Epithelial cell of proximal tubule (primary cell): Measurements from ENCODE around the gene HSD11B1L. TPM values are rescaled to one million over a fixed set of nuclear protein-coding genes. Genes with fewer than 3 reads are reported as not detected.

Source experiments
- DNase-seq: peaks from one replicate; pipeline ENCODE4 v3.0.0-alpha.2; 2011; ENCODE audit warnings: low read depth
- H3K4me3 ChIP-seq: 2 replicates; pipeline ENCODE4 v1.5.1; 2011; ENCODE audit warnings: low read depth, mild to moderate bottlenecking, low read length
- total RNA-seq: library from RNA; depleted of rRNA; stranded (reverse); fragments of >200 nt; gene quantifications from 2 replicates; pipeline ENCODE4 v1.2.3, GENCODE V29; 2015
- TF ChIP-seq, protein P1 (sequence below): conservative IDR thresholded peaks from 2 replicates; pipeline ENCODE4 v1.5.1; 2012; ENCODE audit warnings: low read depth, mild to moderate bottlenecking, low read length

The HSD11B1L gene
- total RNA-seq, 1 donor from 2014 or later, result 13.5 TPM

DNA sequence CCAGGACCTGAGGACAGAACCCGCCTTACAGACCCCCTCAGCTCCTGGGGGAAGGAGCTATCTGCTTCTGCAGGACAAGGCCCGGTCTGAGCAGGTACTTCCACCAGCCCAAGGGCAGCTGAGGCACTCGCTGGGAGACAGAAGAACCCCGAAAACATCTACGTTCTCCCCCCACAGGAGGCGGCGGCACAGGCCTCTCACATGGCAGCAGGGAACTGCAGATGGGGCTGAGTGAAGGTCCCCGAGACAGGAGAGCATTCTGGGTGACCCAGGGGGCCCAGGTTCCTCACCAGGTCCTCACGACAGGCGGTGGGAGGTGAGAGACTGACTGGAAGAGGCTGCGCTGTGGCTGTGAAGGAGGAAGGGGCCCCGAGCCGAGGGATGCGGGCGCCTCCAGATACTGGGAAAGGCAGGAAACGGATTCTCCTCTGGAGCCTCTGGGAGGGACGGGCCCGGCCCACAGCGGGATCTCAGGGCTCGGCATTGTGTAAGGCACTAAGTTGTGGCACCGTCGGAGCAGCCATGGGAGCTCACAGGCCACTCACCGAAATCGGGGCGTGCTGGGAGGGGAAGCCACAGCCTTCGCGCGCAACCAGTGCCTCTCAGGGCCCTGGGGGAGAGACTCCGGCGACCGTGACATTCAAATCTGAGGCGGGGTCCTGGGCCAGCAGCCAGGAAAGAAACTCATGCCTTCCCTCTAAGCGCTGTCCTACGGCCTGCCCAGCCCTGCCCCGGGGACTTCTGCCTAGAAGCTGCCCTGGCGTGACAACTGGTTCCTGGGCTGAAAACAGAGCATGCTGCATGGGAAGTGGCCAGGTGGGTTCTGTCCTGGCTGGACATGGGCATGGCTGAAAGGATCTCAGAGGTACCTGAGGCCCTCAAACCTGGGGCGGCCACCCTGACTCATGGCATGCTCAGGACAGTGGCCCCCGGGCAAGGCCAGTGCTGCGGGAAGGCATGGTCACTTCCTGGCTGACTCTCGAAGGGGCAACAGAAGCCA is 23.3 kb downstream of the HSD11B1L start:
- TF ChIP-seq, protein P1, sequence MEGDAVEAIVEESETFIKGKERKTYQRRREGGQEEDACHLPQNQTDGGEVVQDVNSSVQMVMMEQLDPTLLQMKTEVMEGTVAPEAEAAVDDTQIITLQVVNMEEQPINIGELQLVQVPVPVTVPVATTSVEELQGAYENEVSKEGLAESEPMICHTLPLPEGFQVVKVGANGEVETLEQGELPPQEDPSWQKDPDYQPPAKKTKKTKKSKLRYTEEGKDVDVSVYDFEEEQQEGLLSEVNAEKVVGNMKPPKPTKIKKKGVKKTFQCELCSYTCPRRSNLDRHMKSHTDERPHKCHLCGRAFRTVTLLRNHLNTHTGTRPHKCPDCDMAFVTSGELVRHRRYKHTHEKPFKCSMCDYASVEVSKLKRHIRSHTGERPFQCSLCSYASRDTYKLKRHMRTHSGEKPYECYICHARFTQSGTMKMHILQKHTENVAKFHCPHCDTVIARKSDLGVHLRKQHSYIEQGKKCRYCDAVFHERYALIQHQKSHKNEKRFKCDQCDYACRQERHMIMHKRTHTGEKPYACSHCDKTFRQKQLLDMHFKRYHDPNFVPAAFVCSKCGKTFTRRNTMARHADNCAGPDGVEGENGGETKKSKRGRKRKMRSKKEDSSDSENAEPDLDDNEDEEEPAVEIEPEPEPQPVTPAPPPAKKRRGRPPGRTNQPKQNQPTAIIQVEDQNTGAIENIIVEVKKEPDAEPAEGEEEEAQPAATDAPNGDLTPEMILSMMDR, result no peak
- H3K4me3 ChIP-seq, result no peak overlapping the region
- no peak for DNase-seq

DNA sequence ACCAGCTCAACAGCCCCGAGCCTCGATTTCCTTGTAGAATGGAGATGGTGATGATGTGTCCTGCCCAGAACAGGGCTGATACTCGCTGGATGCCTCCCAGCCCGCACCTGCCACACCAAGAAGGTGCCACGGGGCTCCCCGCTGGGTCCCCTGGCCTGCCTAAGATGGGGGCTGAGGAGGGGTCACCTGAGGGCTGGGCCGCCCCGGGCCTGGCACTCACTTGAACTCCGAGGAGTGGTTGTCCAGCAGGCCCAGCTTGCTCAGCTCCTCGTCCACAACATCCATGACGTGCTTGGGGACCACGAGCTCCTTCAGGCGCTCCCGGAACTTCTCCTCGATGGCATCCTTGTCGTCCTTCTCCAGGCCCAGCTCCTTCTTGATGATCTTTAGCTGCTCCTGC is 24.7 kb downstream of the HSD11B1L start:
- no peak for DNase-seq
- TF ChIP-seq, protein P1, result no peak

DNA sequence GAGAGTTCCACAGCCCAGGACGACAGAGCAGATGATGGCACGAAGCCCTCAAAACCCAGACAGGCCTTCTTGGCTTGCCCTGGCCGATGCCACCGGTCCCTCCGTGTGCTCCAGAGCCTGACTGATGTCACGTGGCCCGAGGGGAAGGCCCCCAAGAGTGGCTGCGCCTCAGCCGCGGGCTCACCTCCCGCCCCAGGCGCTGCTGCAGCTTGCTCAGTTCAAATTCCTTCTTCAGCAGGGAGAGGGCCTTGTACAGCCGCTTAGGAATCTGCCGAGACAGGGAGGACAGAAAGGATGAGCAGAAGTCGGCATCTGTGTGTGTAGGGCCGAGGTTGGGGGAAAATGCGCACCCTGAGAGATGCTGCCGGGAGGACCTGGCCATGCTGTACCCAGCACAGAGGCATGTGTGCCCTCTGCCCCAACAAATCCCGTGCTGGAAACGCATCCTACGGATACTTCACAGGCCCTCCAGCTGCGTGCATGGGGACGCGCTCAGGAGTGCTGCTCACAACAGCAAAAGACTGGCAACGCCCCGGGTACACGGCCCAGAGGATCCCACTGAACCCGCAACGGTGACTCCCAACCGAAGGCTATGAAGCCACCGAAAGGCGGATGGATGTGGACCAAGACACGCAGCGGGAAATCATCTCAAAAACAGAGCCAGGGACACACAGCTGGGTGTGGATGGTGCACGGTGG is 26.2 kb downstream of the HSD11B1L start:
- no peak overlapping the region for H3K4me3 ChIP-seq
- TF ChIP-seq, protein P1, result no peak
- no peak for DNase-seq

More for the DNA sequence above, 24.7 kb downstream of the HSD11B1L start:
- no peak overlapping the region for H3K4me3 ChIP-seq

DNA sequence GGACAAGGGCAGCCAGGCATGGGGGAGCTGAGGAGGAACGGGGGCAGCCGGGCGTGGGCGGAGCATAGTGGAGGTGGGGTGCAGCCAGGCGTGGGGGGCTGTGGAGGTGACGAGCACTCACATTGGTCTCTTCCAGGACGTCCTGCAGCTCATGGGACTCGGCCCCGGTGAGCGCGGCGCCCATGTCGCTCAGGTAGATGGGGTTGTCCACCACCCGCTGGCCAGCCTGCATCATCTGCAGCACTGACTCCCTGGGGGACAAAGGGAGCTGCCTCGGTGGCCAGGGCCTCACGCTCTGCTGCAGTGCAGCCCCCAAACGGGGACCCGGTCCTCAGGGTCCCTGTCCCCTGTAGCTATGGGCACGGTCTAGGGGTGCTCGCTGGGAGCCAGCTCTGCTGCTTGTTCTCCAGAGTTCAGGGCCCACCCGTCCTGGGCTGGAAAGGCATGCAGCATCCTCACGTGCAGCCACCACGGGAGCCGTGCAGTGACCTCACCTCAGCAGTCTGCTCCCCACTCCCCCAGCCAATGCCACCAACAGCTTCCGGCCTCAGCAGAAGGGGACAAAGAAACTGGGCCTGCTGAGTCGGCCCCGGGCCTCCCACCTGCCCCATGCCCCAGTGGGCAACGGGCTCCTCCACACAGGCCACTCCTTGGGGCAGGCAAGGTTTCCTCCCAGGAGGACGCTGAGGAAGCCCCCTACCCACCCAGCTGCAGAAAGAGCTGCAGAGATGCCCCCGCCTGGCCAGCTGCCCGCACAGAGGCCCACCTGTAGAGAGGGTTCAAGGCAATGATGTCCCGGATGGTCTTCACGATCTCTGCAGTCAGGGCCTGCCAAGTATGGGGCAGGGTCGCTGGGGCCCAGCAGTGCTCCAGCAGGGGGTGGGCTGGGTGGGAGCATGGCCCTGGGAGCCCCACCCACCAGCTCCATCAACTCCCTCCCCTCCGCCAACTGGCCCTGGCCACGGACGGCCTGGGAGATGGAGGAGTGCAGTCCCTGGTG is 27.0 kb downstream of the HSD11B1L start:
- TF ChIP-seq, protein P1, result no peak
- no peak for DNase-seq
- H3K4me3 ChIP-seq, result no peak overlapping the region

DNA sequence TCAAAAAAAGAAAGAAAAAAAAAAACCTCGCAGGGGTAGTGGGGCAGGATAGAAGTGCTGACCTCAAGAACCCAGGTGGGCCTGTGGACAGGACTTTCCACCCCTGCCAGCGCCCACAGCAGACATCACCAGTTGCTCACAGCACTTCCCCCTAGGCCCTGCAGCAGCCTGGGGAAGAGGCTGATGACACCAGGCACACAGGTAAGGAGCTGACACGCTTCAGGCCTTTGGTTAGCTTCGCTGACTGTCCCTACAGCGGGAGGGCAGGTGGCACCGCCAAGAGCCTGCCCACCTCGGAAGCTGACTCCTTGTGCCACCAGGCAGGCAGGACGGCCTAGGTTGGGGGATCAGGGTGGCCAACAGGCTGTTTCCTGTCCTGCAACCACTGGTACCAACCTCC is 30.2 kb downstream of the HSD11B1L start:
- no peak for DNase-seq
- TF ChIP-seq, protein P1, result no peak
- no peak overlapping the region for H3K4me3 ChIP-seq

DNA sequence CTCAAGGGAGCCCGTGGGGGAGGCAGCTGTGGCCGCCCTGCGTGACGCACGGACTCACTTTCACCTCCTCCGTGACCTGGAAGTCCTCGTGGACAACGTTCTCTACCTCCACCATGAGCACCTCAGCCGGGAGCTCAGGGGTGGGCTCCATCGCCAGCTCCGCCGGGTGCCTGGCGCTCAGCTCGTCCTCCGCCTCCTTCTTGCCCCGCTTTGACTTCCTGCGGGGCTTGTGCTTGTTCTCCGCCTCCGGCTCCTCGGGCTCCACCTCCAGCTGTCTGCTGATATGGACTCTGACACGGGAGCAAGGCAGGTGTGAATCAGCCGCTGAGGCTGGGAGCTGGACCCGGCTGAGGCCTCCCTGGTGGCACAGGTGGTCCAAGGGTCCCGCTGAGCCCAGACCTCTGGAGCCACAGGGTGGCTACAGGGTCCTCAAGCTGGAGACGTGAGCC is 30.9 kb downstream of the HSD11B1L start:
- no peak overlapping the region for H3K4me3 ChIP-seq
- TF ChIP-seq, protein P1, result no peak
- DNase-seq, result no peak
